IgD-negative memory B cell (primary cell): Measurements from ENCODE around the gene POLR2A. TPM values are rescaled to one million over a fixed set of nuclear protein-coding genes. Genes with fewer than 3 reads are reported as not detected.
A peak's percentile ranks its signal among the peaks of the same experiment; 100 is the strongest.

Source experiments
- H3K27ac Mint-ChIP-seq, 3 donors: one replicate each; pipeline ENCODE4 v1.8.0; 2020 to 2022; ENCODE audit warnings: mild to moderate bottlenecking in 3 of 3, mixed read lengths in 3 of 3, moderate library complexity in 1 of 3
- H3K27me3 Mint-ChIP-seq: one replicate; pipeline ENCODE4 v1.8.0; 2021; ENCODE audit warnings: mixed read lengths
- H3K36me3 Mint-ChIP-seq: one replicate; pipeline ENCODE4 v1.8.0; 2020; ENCODE audit warnings: mild to moderate bottlenecking, mixed read lengths
- H3K4me1 Mint-ChIP-seq, 3 donors: one replicate each; pipeline ENCODE4 v1.8.0; 2020 to 2022; ENCODE audit warnings: mixed read lengths in 3 of 3, mild to moderate bottlenecking in 1 of 3
- H3K4me3 Mint-ChIP-seq, 4 donors: one replicate each; pipeline ENCODE4 v1.8.0; 2020 to 2022; ENCODE audit warnings: mild to moderate bottlenecking in 4 of 4, mixed read lengths in 4 of 4, moderate library complexity in 3 of 4
- H3K9me3 Mint-ChIP-seq, 3 donors: one replicate each; pipeline ENCODE4 v1.8.0; 2020 to 2021; ENCODE audit warnings: mixed read lengths in 3 of 3, mild to moderate bottlenecking in 1 of 3
- polyA plus RNA-seq: library from polyadenylated mRNA; unstranded; fragments of 300-500 nt; fragmentation: Illumina TruSeq; gene quantifications from one replicate; pipeline ENCODE4 v1.2.3, GENCODE V29; 2021

POLR2A gene
- polyA plus RNA-seq, 1 donor from 2014 or later = 55.7 TPM

DNA sequence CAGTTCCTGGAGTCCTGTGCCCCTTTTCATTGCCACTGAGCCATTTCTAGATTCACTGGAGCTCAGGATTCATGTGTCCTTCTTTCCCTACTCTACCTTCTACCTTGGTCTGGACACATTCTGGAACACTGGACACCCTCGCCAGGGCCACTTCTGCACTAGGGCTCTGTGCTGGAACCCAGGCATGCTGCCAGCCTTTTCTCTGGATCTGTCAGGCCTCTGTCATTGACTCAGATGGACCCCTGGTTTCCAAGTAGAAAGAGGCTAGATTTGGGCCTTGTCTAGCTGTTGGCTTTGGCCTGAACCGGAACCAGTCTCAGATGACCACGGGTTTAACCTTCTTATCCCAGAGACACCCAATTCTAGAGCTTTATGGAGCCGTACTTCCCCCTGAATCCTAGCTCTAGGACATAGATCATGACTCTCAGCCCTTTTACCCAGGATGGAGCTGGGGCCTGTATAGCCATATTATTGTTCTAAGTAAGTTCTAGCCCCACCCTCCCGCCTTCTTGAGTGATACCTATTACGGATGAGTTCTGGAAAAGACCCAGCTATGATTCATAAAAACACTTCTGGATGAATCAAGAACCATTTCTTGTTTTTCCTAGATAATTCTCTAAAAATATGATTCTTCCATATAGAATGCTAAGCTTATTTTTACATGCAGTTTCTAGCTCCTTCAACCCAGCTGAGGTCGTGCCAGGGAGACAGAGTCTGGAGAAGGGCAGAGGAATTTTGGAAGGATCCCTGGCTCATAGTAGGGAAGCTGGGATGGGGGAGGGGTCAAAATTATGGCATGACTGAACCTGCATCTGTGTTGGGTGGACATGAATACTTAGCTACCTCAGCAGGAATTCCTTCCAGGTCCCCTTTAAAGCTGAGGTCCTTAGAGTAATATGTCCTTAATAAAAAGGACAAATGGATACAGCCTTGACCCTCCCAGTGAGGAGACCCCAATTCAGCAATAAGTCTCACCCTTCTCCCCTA lies 40.4 kb upstream of the POLR2A start:
- peaks cover 12 to 23% (median 18%) of the 10 kb centered on the region in 3 donors for H3K4me1 Mint-ChIP-seq
- peaks cover 60% of the 10 kb centered on the region for H3K27me3 Mint-ChIP-seq
- H3K4me3 Mint-ChIP-seq = peak overlapping the region in 3 of 4 donors; percentile 5 to 72 (median 43)
- no peak overlapping the region for H3K27ac Mint-ChIP-seq
- H3K36me3 Mint-ChIP-seq = peaks cover 4% of the 10 kb centered on the region
- H3K9me3 Mint-ChIP-seq = peaks cover 0 to 6% (median 1%) of the 10 kb centered on the region in 3 donors

DNA sequence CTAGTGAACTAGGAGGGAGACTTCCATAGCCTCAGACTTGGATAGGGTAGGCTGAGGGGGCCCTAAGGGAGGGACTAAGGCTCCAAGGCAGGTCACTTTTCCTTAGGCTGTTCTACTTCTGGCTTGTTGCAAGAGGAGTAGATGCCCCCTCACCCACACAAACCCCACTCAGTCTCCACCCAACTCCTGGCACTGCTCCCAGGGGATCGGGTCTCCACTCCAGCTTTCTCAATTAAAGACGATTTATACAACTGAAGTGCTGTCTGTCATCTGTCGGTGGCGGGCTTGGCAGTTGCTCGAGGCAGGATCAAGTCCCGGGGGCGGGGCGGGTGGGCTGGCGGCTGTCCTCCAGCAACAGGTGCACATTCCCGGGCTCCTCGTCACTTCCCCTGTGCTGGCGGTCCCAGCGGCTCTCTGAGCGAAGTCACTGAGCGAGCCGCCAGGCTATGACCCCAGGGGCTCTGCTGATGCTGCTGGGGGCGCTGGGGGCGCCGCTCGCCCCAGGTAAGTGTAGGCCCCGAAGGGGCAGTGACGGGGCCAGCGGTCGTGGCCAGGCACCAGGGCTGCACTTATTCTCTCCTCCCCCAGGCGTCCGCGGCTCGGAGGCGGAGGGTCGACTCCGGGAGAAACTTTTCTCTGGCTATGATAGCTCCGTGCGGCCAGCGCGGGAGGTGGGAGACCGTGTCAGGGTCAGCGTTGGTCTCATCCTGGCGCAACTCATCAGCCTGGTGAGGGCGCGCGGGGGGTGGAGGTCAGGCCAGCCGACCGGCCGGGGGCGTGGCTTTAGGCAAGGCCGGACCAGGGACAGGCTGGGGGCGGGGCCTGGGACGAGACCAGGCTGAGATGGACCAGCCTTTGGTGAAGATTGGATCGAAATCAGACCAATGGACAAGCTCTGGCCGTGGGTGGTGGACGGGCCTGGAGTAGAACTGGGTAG lies 39.2 kb upstream of the POLR2A start, which contains the start of gene CHRNB1:
Gene CHRNB1, plus strand, starts transcription at position 380 of the 937 bp plus-strand sequence. Its CDS starts 67 bp downstream, at position 447.
- Mint-ChIP-seq H3K4me3 (peak within 1 kb of the TSS; percentile 58 to 85 (median 76)), H3K27me3 (peaks cover 59% of the 10 kb centered on the region), H3K4me1 (peaks cover 9 to 18% (median 13%) of the 10 kb centered on the region in 3 donors), H3K36me3 (peaks cover 4% of the 10 kb centered on the region), H3K27ac (peak within 1 kb of the TSS; percentile 12 to 95 (median 71)), H3K9me3 (peaks cover 0 to 6% (median 1%) of the 10 kb centered on the region in 3 donors)

DNA sequence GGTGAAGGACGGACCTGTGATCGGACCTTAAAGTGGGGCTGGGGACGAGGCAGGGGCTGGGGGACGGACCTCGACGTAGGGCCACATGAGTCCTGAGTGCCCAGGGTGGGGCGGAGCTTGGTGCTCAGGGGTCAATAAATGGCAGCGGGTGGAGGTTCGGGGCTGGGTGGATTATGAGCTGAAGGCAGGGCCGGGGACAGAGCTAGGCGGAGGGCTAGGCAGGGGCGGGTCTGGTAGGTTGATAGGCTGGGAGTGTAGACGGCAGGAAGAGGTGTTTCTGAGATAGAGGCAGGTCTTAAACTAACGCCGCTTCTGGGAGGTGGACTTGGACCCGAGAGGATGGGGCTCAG lies 38.6 kb upstream of the POLR2A start:
- Mint-ChIP-seq H3K27me3 (peaks cover 53% of the 10 kb centered on the region), H3K4me1 (peaks cover 7 to 14% (median 9%) of the 10 kb centered on the region in 3 donors), H3K36me3 (peaks cover 4% of the 10 kb centered on the region), H3K4me3 (peak overlapping the region; percentile 58 to 85 (median 76)), H3K9me3 (peaks cover 0 to 6% (median 1%) of the 10 kb centered on the region in 3 donors), H3K27ac (peak overlapping the region; percentile 12 to 95 (median 71))

DNA sequence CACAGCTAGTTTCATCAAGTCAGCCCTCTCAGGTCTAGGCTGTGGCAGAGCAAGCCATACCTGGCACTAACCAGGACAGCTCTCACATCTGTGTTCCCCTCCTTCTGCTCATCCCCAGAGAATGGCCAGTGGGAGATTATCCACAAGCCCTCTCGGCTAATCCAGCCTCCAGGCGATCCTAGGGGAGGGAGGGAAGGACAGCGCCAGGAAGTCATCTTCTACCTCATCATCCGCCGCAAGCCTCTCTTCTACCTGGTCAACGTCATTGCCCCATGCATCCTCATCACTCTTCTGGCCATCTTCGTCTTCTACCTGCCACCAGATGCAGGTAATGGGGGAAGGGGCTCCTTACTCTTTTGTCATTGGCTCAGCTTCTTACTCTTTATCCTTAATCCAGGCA lies 35.7 kb upstream of the POLR2A start:
- Mint-ChIP-seq H3K27me3 (peaks cover 34% of the 10 kb centered on the region), H3K4me1 (peaks cover 7 to 14% (median 9%) of the 10 kb centered on the region in 3 donors), H3K27ac (peak overlapping the region in 1 of 3 donors; percentile 11), H3K4me3 (no peak overlapping the region), H3K36me3 (peaks cover 4% of the 10 kb centered on the region), H3K9me3 (peaks cover 0 to 6% (median 1%) of the 10 kb centered on the region in 3 donors)

DNA sequence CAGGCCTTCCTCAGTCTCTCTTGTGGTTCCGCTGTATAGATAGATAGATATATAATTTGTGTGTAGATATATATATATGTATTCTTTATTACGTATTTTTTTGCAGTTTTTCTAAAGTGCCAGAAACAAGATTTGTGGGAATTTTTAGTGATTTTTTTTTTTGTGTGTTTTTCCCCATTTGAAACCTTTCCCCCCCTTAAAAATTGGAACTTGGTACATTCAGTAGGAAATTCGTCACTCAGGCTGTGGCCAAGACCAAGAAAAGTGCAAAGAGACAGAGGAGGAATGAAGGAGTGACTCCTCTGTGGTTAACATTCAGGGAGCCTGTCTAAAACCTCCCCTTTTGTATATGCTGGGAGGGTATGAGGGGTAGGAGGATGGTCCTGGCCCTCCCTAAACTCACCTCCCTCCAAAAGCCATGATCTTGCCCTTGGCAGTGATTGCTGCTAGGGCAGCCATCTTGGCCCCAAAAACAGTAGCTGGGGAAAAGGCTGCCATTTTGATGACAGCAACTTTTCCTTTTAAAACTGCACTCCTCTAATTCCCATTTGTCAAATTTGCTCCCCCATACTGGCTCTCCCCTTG lies 24.1 kb upstream of the POLR2A start:
- no peaks in the 10 kb centered on the region for H3K9me3 Mint-ChIP-seq
- H3K36me3 Mint-ChIP-seq = no peaks in the 10 kb centered on the region
- no peaks in the 10 kb centered on the region for H3K27me3 Mint-ChIP-seq
- peaks cover 7 to 12% (median 12%) of the 10 kb centered on the region in 3 donors for H3K4me1 Mint-ChIP-seq
- H3K27ac Mint-ChIP-seq = peak overlapping the region in 1 of 3 donors; percentile 27
- H3K4me3 Mint-ChIP-seq = peak overlapping the region in 1 of 4 donors; percentile 34

DNA sequence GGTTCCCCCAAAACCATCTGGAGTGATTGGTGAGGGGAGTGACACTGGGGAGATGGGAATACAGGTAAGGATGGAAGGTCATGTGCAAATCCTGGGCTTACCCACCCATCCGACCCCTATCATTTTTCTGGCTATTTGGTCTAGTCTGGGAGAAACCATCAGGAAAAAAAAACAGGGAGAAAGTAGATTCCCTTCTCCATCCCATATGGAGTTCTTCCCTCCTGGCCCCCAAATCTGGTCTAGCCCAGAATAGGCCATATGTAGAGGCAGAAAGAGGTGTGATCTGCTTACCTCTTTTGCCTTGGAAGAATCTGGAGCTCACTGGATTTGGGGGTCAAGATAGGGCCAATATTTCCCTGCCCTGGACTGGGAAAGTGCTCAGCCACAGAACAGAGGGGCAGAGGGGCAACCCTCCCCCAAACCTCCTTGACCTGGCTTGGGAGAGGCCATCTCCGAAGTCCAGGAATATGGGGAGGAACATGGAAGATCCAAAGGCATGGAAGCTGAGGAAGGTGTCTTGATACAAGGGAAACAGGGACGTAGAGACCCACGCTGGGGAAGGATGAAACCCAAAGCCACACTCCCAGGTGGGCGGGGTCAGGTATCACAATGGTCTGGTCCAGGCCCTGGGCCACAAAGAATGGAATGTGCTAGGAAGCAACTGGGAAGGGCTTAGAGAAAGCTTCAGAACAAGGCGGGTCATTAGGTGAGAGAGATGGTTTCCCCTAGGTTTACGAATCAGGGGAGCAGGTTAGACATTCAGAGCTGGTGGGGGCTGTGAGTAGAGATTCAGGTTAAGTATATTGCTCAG lies 23.1 kb upstream of the POLR2A start:
- Mint-ChIP-seq H3K4me3 (peak overlapping the region in 1 of 4 donors; percentile 57), H3K9me3 (no peaks in the 10 kb centered on the region), H3K27me3 (no peaks in the 10 kb centered on the region), H3K4me1 (peaks cover 3 to 7% (median 6%) of the 10 kb centered on the region in 3 donors), H3K27ac (peak overlapping the region in 1 of 3 donors; percentile 53), H3K36me3 (no peaks in the 10 kb centered on the region)

DNA sequence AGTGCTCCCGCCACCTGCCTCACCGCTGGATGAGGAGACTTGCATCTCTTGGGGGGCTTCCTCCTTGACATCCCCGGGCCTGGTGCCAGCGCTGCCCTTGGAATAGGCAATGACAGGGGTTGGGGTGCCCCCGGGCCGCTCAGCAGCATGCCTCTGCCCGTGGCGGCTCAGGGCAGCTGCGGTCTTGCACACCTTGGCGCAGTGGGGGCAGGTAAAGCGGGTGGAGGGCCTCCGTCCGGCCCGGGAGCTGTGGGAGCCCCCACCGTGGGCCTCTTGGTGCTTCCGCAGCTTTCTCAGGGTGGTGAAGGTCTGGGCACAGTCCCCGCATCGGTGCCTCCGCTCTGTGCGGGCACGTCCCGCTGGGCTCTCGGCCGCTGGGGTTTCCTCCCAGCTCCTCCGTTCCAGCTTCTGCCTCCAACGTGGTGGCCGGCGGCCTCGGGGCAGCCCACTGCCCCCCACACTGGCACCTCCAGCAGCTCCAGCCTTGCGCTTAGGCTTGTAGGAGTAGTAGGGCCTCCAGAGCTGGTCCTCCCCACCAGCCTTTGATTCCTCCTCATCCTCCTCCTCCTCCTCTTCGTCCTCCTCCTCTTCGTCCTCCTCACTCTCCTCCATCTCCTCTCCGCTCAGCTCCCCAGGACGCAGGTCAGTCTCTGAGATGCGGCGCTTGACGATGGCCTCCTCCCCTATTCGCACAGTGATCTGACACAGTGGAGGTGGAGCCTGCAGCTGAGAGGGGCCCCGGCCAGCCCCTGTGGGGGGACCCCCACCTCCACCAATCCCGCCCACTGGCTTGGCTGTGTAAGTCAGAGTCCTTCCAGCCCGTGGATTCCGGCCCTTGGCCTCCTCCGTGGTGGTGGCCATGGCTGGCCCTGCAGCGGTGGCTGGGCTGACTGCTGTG lies 21.4 kb upstream of the POLR2A start:
- Mint-ChIP-seq H3K4me3 (no peak overlapping the region), H3K9me3 (no peaks in the 10 kb centered on the region), H3K27ac (no peak overlapping the region)

DNA sequence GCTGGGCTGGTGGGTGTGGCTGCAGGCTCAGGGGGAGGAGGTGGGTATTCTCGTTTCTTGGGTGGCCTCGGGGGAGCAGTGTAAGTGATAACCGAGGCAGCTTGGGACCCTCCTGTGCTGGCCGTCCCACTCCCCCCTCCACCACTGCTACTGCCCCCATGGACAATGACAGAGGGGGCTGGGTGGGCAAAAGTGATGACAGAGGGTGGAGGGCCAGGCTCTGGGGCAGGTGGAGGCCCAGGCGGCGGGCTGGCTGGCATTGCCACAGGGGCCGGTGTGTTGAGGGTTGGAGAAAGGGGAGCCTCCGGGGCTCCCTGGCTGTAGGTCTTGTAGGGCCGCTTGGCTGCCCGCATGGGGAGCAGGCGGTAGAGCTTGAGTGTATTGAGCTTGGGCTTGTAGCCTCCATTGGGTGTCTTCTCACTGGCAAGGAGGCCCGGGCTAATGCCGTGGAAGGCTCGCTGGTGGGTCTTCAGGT lies 20.8 kb upstream of the POLR2A start:
- no peak overlapping the region for H3K27ac Mint-ChIP-seq
- H3K4me3 Mint-ChIP-seq = no peak overlapping the region
- H3K36me3 Mint-ChIP-seq = no peaks in the 10 kb centered on the region
- no peaks in the 10 kb centered on the region for H3K9me3 Mint-ChIP-seq
- peaks cover 6 to 11% (median 10%) of the 10 kb centered on the region in 3 donors for H3K4me1 Mint-ChIP-seq
- no peaks in the 10 kb centered on the region for H3K27me3 Mint-ChIP-seq

More for the DNA sequence above, 21.4 kb upstream of the POLR2A start:
- Mint-ChIP-seq H3K27me3 (no peaks in the 10 kb centered on the region), H3K4me1 (peaks cover 5 to 7% (median 7%) of the 10 kb centered on the region in 3 donors), H3K36me3 (no peaks in the 10 kb centered on the region)

DNA sequence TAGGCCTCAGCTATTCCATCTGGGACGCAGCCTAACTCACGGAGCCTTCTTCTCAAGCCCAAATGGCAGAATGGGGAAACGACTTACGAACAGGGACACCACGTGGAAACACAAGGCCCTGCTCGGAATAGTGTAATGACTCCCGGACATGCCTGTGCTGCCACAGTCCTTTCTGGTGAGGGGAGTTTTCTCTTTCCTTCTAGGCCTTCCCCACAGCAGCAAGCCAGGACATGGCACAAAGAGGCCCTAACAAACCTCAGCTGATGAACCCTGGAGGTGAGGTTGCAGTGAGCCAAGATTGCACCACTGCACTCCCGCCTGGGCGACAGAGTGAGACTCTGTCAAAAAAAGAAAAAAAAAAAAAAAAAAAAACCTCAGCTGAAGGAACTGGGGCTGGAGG lies 20.1 kb upstream of the POLR2A start:
- H3K4me3 Mint-ChIP-seq = no peak overlapping the region
- H3K4me1 Mint-ChIP-seq = peaks cover 6 to 15% (median 10%) of the 10 kb centered on the region in 3 donors
- no peaks in the 10 kb centered on the region for H3K9me3 Mint-ChIP-seq
- no peak overlapping the region for H3K27ac Mint-ChIP-seq
- no peaks in the 10 kb centered on the region for H3K27me3 Mint-ChIP-seq
- H3K36me3 Mint-ChIP-seq = no peaks in the 10 kb centered on the region

DNA sequence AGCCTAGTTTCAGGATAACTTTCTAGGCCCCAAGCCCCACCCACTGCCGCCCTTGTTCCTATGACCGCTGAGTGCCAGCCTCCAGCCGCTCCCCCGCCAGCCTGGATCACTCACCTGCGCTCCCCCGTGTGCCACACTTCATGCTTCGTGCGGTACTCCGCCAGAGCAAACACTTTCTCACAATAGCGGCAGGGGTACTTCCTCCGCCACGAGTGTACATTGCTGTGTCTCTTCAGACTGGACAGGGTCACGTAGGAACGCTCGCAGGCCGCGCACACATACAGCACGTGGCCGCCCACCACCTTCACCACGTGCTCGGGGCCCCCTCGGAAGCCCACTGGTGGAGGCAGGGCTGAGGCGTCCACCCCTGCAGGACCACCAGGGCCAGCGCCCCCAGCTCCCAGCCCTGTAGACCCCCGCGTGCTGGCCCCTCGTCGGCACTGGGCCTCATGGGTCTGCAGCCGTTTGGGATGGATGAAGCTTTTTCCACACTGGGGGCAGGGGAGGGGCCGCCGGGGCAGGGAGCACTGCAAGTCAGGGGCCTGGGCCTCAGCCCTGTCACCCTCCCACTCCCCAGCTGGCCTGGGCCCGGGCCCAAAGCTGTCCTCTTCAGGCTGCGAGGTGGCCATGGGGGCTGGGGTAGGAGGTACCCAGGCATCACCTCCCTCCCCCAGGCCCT lies 18.4 kb upstream of the POLR2A start:
- H3K36me3 Mint-ChIP-seq = no peaks in the 10 kb centered on the region
- H3K4me3 Mint-ChIP-seq = peak overlapping the region in 1 of 4 donors; percentile 23
- H3K9me3 Mint-ChIP-seq = no peaks in the 10 kb centered on the region
- H3K4me1 Mint-ChIP-seq = peaks cover 6 to 16% (median 10%) of the 10 kb centered on the region in 3 donors
- H3K27ac Mint-ChIP-seq = no peak overlapping the region
- no peaks in the 10 kb centered on the region for H3K27me3 Mint-ChIP-seq

DNA sequence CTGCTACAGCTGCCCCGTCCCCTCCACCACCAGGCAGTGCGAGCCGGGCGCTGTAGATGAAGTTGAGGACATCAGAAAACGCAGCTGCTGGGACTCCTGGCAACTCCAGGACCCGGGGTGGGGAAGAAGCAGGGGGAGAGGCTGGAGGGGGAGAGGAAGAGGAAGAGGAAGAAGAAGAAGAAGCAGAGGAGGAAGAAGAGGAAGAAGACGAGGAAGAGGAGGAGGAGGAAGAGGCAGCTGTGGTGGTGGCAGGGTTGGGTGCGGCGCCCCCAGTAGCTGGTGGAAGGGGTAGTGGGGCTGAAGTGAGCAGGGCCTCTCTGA lies 17.9 kb upstream of the POLR2A start:
- H3K36me3 Mint-ChIP-seq = no peaks in the 10 kb centered on the region
- H3K4me3 Mint-ChIP-seq = peak overlapping the region in 1 of 4 donors; percentile 23
- peaks cover 6 to 18% (median 10%) of the 10 kb centered on the region in 3 donors for H3K4me1 Mint-ChIP-seq
- H3K27me3 Mint-ChIP-seq = no peaks in the 10 kb centered on the region
- H3K9me3 Mint-ChIP-seq = no peaks in the 10 kb centered on the region
- no peak overlapping the region for H3K27ac Mint-ChIP-seq

DNA sequence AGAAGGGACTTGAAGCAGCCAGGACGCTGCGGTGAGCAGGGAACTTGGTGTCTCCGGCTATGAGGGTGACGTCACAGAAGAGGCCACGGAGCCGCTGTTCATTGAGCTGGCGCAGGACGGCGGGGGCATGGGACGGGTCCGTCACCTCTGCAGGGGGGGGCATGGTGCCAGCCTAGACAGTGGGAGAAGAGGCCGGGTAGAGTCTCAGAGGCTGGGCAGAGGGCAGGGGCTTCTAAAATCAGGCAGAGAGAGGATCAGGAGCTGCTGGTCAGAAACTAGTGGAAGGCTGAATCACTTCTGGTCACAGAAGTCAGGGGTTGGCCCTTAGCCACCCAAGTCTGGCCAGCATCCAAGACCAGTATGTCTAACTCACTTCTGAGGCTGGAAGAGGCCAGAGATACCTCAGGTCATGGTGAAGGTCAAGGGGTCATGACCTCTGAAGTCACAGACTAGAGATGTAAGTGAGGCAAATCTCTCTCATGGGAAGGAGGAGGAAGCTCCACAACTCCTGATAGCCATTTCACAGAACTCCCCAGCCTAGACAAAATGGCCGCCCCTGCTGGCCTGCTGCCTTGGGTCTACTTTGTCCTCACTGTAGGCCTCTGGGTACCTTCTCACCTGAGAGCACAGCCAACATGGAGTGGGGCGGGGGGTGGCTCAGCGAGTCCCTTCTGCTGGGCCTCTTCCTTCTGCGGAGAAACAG lies 17.4 kb upstream of the POLR2A start:
- H3K4me1 Mint-ChIP-seq = peaks cover 11 to 21% (median 13%) of the 10 kb centered on the region in 3 donors
- no peak overlapping the region for H3K4me3 Mint-ChIP-seq
- H3K36me3 Mint-ChIP-seq = no peaks in the 10 kb centered on the region
- no peaks in the 10 kb centered on the region for H3K27me3 Mint-ChIP-seq
- H3K9me3 Mint-ChIP-seq = no peaks in the 10 kb centered on the region
- H3K27ac Mint-ChIP-seq = peak overlapping the region in 2 of 3 donors; percentile 39 to 43
